HepG2 (cell line): ENCODE data around the gene ECE2.

ENCODE experiments used
- BORCS8-MEF2B ChIP-seq: sonication (generic); formaldehyde crosslinking; IDR thresholded peaks from 2 replicates; pipeline ENCODE4 v1.8.0; 2022; ENCODE audit warnings: mild to moderate bottlenecking, missing genetic modification reagents
- CREM ChIP-seq, 2 experiments: sonication (generic) in 1 of 2; formaldehyde crosslinking in 1 of 2; IDR thresholded peaks; 2 replicates each; pipeline versions ENCODE4 v1.4.0 to v1.6.1; 2016 to 2020; ENCODE audit warnings: antibody characterized with exemption in 1 of 2, mild to moderate bottlenecking in 1 of 2, missing genetic modification reagents in 1 of 2
- FUBP1 ChIP-seq: sonication (generic); formaldehyde crosslinking; IDR thresholded peaks from 2 replicates; pipeline ENCODE4 v1.5.1; 2020; ENCODE audit warnings: missing genetic modification reagents, mild to moderate bottlenecking, borderline replicate concordance
- GLMP ChIP-seq: sonication (generic); formaldehyde crosslinking; IDR thresholded peaks from 2 replicates; pipeline ENCODE4 v1.9.0; 2021; ENCODE audit warnings: missing genetic modification reagents, mild to moderate bottlenecking, borderline replicate concordance
- HMGA1 ChIP-seq: sonication (generic); formaldehyde crosslinking; conservative IDR thresholded peaks from 2 replicates; pipeline ENCODE4 v1.4.0; 2020; ENCODE audit warnings: missing genetic modification reagents
- RFX5 ChIP-seq: IDR thresholded peaks from 2 replicates; pipeline ENCODE4 v1.6.1; 2011; ENCODE audit warnings: low read depth, low read length, improper control_type of control experiment
- ZFP37 ChIP-seq: sonication (generic); formaldehyde crosslinking; IDR thresholded peaks from 2 replicates; pipeline ENCODE4 v1.4.0; 2020; ENCODE audit warnings: missing genetic modification reagents, borderline replicate concordance
- ZMAT5 ChIP-seq: sonication (generic); formaldehyde crosslinking; IDR thresholded peaks from 2 replicates; pipeline ENCODE4 v1.5.0; 2020; ENCODE audit warnings: mild to moderate bottlenecking, low read depth, missing genetic modification reagents, borderline replicate concordance
- ZNF317 ChIP-seq: sonication (generic); formaldehyde crosslinking; IDR thresholded peaks from 2 replicates; pipeline ENCODE4 v1.5.0; 2020; ENCODE audit warnings: mild to moderate bottlenecking, missing genetic modification reagents
- ZNF646 ChIP-seq: sonication (generic); formaldehyde crosslinking; IDR thresholded peaks from 2 replicates; pipeline ENCODE4 v1.9.0; 2021; ENCODE audit warnings: mild to moderate bottlenecking, missing genetic modification reagents
- ZNF766 ChIP-seq: sonication (generic); formaldehyde crosslinking; IDR thresholded peaks from 2 replicates; pipeline ENCODE4 v1.5.0; 2020; ENCODE audit warnings: missing genetic modification reagents, borderline replicate concordance

- TF ChIP-seq HMGA1 (CRISPR knock-in tag) (no peak), ZNF646 (CRISPR knock-in tag) (no peak), ZNF317 (CRISPR knock-in tag) (no peak), ZMAT5 (no peak), GLMP (CRISPR knock-in tag) (no peak), ZFP37 (CRISPR knock-in tag) (no peak), RFX5 (no peak), ZNF766 (CRISPR knock-in tag) (no peak), BORCS8-MEF2B (CRISPR knock-in tag) (no peak), CREM (IDR thresholded peaks at IDR 0.05) (no peak), CREM (CRISPR knock-in tag; IDR thresholded peaks at IDR 0.05) (no peak), FUBP1 (CRISPR knock-in tag) (no peak)
These were observed at the start of gene ECE2 for GRCh38 chr3:184275961-184276910.
